NCI-H146 treated with DMSO at 0.1 percent for 48 hours (cell line): ENCODE data around the gene ENDOV.
A peak's percentile ranks its signal among the peaks of the same experiment; 100 is the strongest.

Experiments
- DNase-seq: peaks from one replicate; lab custom pipeline; 2025; ENCODE audit not compliant: unreplicated experiment; lab: John Stamatoyannopoulos, UW

The ENDOV gene

DNA sequence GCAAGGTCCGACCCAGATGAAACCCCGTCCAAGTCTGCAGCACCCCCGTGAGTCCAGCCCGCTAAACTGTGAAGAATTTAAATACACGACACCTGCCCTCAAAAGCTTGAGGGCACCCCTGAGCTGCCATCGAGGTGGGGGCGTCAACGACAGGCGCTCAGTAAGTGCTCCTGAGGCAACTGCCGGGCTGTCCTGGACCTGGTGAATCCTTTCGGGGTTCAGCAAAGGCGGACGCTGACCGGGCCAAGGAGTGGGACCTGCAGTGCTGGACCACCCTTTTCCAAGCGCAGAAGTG is 512 bp upstream of the ENDOV start:
- peak; percentile 22 for DNase-seq

GRCh38 chr17:80415626-80416137 is 715 bp downstream of the ENDOV start:
- DNase-seq, result no peak

GRCh38 chr17:80416260-80416939 is 1.4 kb downstream of the ENDOV start:
- DNase-seq, result no peak

DNA sequence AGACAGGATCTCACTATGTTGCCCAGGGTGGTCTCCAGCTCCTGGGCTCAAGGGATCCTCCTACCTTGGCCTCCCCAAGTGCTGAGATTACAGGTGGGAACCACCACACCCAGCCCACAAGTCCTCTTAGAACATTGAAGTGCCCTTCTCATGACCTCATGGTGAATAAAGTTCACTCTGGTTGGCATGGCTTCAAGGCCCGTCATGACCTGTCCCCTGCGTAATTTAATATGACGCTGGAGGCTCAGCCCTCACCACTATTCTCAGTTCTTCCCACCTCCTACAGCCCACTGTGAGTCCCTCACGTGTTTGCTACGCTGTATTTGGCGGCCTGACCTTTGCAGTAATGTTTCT is 1.9 kb downstream of the ENDOV start:
- no peak for DNase-seq

DNA sequence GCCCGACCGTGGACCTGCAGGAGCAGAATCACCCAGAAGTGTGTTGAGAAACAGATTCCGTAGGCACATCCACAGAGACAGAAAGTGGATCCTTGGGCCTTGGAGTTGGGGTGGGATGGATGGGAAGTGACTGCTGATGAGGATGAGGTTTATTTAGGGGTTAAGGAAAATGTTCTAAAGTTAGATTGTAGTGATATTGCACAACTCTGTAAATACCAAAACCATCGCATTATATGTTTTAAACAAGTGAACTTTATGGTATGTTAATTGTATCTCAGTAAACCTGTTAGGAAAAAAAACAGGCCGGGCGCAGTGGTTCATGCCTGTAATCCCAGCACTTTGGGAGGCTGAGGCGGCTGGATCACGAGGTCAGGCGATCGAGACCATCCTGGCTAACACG is 3.6 kb downstream of the ENDOV start:
- no peak for DNase-seq

DNA sequence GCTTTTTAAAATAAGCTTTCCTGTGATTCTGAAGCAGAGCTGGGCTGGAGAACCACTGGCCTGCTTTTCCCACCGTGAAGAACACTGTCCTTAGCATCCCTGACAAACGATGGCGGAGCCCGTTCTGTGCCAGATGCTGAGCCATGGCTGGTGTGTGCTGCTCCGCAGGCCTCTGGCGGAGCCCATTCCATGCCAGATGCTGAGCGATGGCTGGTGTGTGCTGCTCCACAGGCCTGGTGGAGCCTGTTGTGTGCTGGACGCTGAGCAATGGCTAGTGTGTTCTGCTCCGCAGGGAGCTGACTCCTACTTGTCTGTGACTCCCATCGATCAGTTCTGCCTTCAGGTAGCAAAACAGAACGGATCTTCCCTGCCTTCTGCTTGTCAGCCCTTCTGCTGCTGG is 4.3 kb downstream of the ENDOV start:
- DNase-seq, result no peak

- peak; percentile 41 for DNase-seq
These were observed 6.6 kb downstream of the ENDOV start for GRCh38 chr17:80421381-80422090.

DNA sequence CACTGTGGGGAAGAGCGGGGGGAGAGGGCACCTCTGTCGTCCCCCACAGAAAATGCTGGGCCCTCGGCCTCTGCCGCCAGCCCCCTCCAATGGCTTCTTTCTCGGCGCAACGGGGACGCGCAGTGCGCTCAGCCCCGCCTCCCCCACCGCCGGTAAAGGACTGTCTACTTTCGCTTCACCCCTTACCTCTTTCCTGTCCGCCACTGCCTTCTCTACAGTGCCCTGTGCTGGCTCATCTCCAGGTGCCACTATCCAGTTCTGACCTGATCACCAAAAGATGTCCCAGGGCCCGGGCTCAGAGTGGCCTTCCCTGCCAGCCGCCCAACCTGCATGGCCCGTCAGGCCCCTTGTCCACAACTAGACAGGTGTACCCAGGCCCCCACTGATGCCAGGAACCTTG is 7.3 kb downstream of the ENDOV start:
- DNase-seq, result no peak

DNA sequence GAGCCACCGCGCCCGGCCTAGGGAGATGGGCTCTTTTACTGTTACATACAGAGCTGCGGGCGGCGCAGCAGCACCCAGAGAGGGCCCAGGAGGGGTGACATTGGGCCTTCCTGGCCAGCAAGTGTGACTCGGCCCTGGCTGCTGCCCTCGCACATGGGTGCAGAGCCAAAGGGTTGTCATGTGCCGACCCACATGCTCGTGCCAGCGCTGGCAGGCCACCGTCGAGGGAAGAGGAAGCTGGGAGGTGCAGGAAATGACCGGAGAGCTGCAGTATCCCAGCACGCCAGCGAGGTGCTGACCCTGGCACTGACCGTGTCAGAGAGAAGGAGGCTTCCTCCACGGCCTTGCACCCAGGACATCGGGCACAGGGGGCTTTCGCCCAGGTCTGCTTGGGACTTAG is 8.0 kb downstream of the ENDOV start:
- DNase-seq, result no peak

DNA sequence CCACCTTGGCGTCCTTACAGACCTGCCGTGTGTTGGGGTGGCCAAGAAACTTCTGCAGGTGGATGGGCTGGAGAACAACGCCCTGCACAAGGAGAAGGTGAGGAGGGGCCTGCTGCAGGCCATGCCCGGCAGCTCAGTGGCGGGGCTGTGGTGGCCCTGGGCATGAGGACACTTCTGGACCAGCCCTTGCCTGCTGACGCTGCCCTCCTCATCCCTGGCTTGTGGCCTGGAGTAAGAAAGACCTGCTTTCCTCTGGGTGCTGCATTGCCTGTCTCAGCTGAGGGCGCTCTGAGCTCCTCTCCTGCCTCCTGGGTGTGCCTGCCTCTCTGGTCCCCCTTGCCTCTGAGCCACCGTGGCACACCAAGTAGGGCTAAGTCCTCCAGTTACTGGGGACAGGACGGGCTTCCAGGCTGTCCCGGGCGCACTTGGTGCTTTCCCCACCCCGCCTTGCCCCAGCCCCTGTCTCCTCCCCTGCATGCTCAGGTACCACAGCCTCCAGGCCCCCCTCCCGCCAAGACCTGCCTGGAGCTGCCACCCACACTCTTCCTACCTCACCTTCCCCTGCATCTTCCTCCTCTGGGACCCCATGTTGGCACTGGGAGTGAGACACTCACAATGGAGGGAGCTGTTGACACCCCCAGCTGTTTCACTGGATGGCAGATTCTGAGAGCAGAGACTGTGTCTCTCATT is 8.7 kb downstream of the ENDOV start:
- no peak for DNase-seq

DNA sequence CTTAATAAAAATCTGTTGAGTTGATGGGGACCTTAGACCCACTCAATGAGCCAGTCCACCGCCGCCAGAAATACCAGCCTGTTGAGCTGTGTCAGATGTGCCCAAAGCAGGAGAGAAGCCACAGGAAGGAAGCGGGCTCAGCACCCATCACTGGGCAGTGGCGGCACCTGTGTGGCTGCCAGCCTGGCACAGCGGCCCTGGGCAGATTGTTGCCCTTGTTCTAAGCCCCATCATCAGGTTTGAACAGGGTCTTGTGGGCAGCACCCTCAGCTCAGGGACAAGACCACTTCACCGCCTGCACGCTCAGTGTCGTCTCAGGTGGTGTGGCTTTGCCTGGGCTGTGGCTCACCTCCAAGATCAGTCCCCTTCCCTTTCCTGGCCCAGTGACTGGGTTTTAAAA is 9.3 kb downstream of the ENDOV start:
- no peak for DNase-seq

GRCh38 chr17:80424878-80425765 is 10.2 kb downstream of the ENDOV start:
- DNase-seq, result no peak

GRCh38 chr17:80425835-80426426 is 11.0 kb downstream of the ENDOV start:
- no peak for DNase-seq

DNA sequence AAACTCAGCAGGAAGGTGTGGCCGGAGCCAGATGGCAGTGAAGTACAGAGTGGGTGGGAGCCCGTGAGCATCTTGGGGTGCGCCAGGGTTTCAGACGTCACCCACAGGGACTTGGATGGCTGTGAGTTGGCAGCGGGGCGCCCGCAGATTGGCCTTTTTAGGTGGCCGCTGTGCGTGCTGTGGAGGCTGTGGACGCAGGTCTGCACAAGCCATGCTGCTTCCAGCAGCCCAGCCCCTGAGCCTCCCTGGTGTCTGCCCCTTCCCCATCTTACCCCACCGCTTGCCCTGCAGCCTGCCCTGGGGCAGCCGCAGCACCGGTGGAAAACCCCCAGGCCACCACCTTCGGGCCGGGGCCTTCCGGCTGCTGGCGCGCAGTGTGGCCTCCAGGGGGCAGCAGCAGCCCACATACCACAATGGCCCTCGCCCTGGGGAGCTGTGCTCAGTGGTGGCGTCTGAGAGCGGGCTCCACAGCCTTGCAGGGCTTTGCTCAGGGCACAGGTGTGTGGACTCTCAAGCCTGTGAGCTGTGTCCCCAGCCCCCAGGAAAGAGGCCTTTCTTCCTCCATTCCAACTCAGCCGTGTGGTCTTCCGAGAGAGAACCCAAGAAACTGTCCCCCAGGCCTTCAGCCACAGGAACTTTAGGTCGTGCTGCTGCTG is 11.8 kb downstream of the ENDOV start:
- DNase-seq, result peak; percentile 19

DNA sequence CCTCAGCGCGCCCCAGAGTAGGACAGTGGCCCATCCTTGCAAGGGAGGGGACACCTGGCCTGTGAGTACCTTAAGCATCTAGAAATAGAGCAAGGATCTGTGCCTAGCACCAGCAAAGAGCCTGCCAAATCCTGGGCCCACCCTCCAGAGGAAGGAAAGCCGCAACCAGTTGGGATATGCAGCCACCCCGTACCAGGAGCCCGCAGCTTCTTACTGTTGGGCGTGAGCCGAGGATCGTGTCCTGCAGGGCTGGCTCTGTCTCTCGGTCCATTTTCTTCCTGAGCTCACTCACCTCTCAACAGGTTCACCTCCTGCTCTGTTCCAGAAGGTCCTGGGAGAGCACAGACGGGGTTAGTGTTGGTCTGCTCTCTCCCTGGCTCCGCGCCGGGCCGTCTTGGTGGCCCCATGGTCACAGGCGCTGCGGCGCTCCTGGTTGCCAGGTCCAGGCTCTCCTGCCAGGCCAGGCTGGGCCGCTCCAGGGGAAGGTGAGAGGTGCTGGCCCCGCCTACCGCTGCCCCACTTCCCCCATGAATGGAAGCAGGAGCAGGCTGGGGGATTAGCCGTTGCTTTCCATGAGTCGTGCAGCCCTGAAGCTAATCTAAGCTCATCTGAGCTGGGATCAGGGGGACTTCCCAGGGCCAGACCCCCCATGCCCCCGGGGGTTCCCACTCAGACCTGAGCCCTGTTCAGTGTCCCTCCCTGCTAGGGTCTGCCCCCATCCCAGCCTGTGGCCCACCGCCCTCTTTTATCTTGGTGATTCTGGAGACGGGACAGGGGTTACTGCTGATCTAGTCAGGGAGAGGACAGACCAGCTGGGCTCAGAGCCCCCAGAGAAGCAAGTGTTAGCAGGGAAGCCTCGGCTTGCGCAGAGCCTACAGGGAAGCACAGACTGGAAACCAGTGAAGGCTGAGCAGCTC is 12.7 kb downstream of the ENDOV start:
- DNase-seq, result no peak

DNA sequence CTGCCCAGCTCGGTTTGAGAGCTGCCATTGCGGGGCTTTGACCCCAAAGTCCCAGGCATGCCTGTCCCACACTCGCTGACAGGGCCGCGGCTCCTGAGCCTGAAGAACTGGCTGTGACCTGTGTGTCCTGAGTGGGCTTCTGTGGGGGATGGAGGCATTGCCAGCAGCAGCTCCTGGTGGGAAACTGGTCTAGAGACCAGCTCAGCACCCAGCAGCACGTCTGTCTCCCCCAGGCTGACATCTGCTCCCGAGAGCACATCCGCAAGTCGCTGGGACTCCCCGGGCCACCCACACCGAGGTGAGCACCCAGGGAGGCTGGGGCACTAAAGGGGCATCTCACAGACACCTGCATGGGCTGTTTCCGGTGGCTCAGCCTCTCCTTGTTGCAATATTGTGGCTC is 13.4 kb downstream of the ENDOV start:
- DNase-seq, result no peak

- no peak for DNase-seq
These were observed 13.8 kb downstream of the ENDOV start for GRCh38 chr17:80428796-80429195.

DNA sequence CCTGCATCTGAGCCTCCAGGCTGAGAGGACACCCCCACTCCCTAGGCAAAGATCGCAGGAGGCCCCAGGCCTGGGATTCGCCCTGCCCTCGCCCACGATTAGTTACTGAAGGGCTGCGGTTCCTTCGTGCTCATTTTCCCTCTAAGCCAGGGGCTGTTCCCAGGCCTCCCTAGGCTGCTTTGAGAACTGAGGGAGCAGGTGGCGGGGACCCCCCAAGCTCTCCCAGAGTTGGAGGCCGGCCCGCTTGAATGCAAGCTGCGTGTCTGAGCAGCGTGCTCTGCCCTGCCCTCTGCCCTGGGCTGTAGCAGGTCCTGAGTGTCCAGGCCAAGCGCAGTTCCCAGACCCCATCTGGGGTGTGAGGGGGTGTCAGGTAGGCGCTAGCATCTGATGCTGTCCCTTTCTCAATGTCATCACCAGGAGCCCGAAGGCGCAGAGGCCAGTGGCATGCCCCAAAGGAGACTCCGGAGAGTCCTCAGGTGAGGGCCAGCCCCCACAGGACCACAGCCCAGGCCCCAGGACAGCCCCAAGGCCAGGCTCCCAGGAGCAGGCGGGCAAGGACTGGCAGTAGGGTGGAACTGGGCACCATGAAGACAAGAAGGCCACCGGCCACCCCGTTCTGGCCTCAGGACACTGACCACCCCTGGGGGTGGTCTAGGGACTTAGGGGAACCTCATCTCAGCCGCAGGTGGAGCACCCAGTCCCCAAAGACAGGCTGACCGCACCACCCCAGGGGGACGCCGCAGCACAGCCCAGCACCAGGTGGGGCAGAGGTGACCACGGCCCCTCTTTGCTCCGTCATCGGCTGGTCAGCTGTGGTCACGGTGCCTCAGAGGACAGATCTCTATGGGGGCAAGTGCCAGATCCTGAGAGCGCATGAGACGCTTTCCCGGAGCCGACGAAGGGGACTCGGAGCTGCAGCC is 14.6 kb downstream of the ENDOV start:
- DNase-seq, result no peak
